Upper lobe of left lung (tissue), 6 donors: ENCODE data around the gene CAP2. TPM values are rescaled to one million over a fixed set of nuclear protein-coding genes. Genes with fewer than 3 reads are reported as not detected.

Source experiments
- ATAC-seq, 2 donors: fragments of 200-7000 bp; cut with Tn5 transposase; one replicate each; pipeline ENCODE4 v1.9.1; 2022; ENCODE audit warnings: mild to moderate bottlenecking in 2 of 2, moderate library complexity in 2 of 2; ENCODE audit not compliant: low FRiP score in 2 of 2
- DNase-seq, 2 donors: peaks; one replicate each; pipeline ENCODE4 v3.0.0-alpha.2; 2019 to 2020
- H3K27ac ChIP-seq, 4 donors: fragments of 200-600 bp; sonication (generic); one replicate each; pipeline ENCODE4 v1.5.1; 2016 to 2019
- H3K27me3 ChIP-seq, 4 donors: fragments of 200-600 bp; sonication (generic); one replicate each; pipeline ENCODE4 v1.5.1; 2017 to 2019
- H3K36me3 ChIP-seq, 4 donors: fragments of 200-600 bp; sonication (generic); one replicate each; pipeline ENCODE4 v1.5.1; 2016 to 2019
- H3K4me1 ChIP-seq, 4 donors: fragments of 200-600 bp; sonication (generic); one replicate each; pipeline ENCODE4 v1.5.1; 2018 to 2019
- H3K4me3 ChIP-seq, 4 donors: fragments of 200-600 bp; sonication (generic); one replicate each; pipeline ENCODE4 v1.5.1; 2017 to 2019; ENCODE audit warnings: mild to moderate bottlenecking in 2 of 4, moderate library complexity in 1 of 4
- H3K9me3 ChIP-seq, 4 donors: fragments of 200-600 bp; sonication (generic); one replicate each; pipeline ENCODE4 v1.5.1; 2018 to 2019
- CTCF ChIP-seq, 6 experiments: fragments of 450-650 bp in 4 of 6; fragments of 200-600 bp in 2 of 6; sonication (generic) in 2 of 6; IDR thresholded peaks; one replicate each; pipeline ENCODE4 v1.5.1; 2016 to 2019; ENCODE audit warnings: antibody characterized with exemption in 6 of 6
- EP300 ChIP-seq, 4 donors: sonication (generic); formaldehyde crosslinking; IDR thresholded peaks; one replicate each; pipeline ENCODE4 v1.5.1; 2017; ENCODE audit warnings: antibody characterized with exemption in 4 of 4, control low read depth in 2 of 4
- POLR2A ChIP-seq, 4 donors: fragments of 450-650 bp; IDR thresholded peaks; one replicate each; pipeline ENCODE4 v1.5.1; 2016 to 2017; ENCODE audit warnings: antibody characterized with exemption in 4 of 4, mild to moderate bottlenecking in 2 of 4
- POLR2AphosphoS5 ChIP-seq, 2 donors: sonication (generic); formaldehyde crosslinking; IDR thresholded peaks; one replicate each; pipeline ENCODE4 v1.5.1; 2017; ENCODE audit warnings: antibody characterized with exemption in 2 of 2
- WGBS, 2 donors: methylation state at CpG; one replicate each; pipeline ENCODE4 v1.1.5; 2017 to 2018; 5-methylcytosine and 5-hydroxymethylcytosine counted together
- total RNA-seq, 6 donors: library from RNA; depleted of rRNA in 4 of 6; stranded (reverse); fragments of >200 nt in 4 of 6; gene quantifications; one replicate each; pipeline versions ENCODE4 v1.1.0 to v1.2.1, GENCODE V29; 2016 to 2021
- donor health status: DM: no; HTN: no; CAD: no; lungs with moderate emphysema.
- donor health status: DM: no; HTN: yes; CAD: no; lungs with severe emphysema.

Gene CAP2
- total RNA-seq, 6 donors from 2014 or later = 0.55 to 6.5 (median 4.3) TPM

- H3K4me3 ChIP-seq = no peak overlapping the region
- H3K27ac ChIP-seq = no peak overlapping the region
- no peaks in the 10 kb centered on the region for H3K9me3 ChIP-seq
- 69% methylated on average over 3 of the region's 3 CpGs for WGBS, 2 donors
- TF ChIP-seq EP300 (IDR thresholded peaks at IDR 0.05) (no peak), POLR2A (IDR thresholded peaks at IDR 0.05) (no peak), CTCF (IDR thresholded peaks at IDR 0.05) (no peak), POLR2AphosphoS5 (IDR thresholded peaks at IDR 0.05) (no peak)
- DNase-seq = no peak
- no peaks in the 10 kb centered on the region for H3K27me3 ChIP-seq
- ATAC-seq = no peak
- peaks cover 0 to 4% (median 0%) of the 10 kb centered on the region in 4 donors for H3K4me1 ChIP-seq
- H3K36me3 ChIP-seq = no peaks in the 10 kb centered on the region
These were observed 25.8 kb downstream of the CAP2 start for GRCh38 chr6:17419189-17419575.

- no peak for TF ChIP-seq EP300 (IDR thresholded peaks at IDR 0.05)
- TF ChIP-seq CTCF (IDR thresholded peaks at IDR 0.05) = no peak
- TF ChIP-seq POLR2A (IDR thresholded peaks at IDR 0.05) = no peak
- no peak for TF ChIP-seq POLR2AphosphoS5 (IDR thresholded peaks at IDR 0.05)
- Histone ChIP-seq H3K27ac (no peak overlapping the region), H3K36me3 (no peaks in the 10 kb centered on the region), H3K4me3 (no peak overlapping the region), H3K9me3 (no peaks in the 10 kb centered on the region), H3K27me3 (no peaks in the 10 kb centered on the region), H3K4me1 (peaks cover 0 to 4% (median 0%) of the 10 kb centered on the region in 4 donors)
- no peak for ATAC-seq
- DNase-seq = no peak
- WGBS, 2 donors = 73 to 81% methylated on average over 2 of the region's 2 CpGs
These were observed 27.0 kb downstream of the CAP2 start for GRCh38 chr6:17420368-17420767.

- TF ChIP-seq POLR2AphosphoS5 (IDR thresholded peaks at IDR 0.05) (no peak), CTCF (IDR thresholded peaks at IDR 0.05) (no peak), POLR2A (IDR thresholded peaks at IDR 0.05) (no peak), EP300 (IDR thresholded peaks at IDR 0.05) (no peak)
- no peak overlapping the region for H3K4me3 ChIP-seq
- no peak overlapping the region for H3K27ac ChIP-seq
- H3K9me3 ChIP-seq = no peaks in the 10 kb centered on the region
- no peak for DNase-seq
- peaks cover 0 to 4% (median 0%) of the 10 kb centered on the region in 4 donors for H3K4me1 ChIP-seq
- WGBS, 2 donors = 86 to 90% methylated on average over 6 to 7 of the region's 7 CpGs
- ATAC-seq = no peak
- H3K27me3 ChIP-seq = no peaks in the 10 kb centered on the region
- H3K36me3 ChIP-seq = no peaks in the 10 kb centered on the region
These were observed 28.0 kb downstream of the CAP2 start for GRCh38 chr6:17421406-17421805.

DNA sequence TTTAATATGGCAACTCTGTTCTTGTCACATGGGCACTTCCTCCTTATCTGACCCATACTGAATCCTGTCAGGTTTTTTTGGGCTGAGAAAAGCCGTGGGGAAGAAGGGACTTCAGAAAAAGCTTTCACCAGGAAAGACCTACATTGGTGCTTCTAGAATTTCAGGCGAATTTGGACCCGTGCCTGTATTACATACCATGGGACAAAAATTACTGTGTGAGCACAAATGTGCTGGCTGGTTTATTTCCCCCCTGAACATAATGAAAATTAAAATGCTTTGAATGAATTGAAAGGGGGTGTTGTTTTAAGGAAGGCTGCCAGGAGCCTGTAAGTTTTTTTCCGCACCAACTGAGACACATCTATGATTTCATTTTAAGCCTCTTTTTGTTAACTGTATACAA, 29.6 kb downstream of the CAP2 start:
- DNase-seq (no peak), ATAC-seq (no peak)
- H3K27me3 ChIP-seq = no peaks in the 10 kb centered on the region
- H3K9me3 ChIP-seq = no peaks in the 10 kb centered on the region
- no peaks in the 10 kb centered on the region for H3K36me3 ChIP-seq
- H3K4me1 ChIP-seq = peaks cover 0 to 4% (median 0%) of the 10 kb centered on the region in 4 donors
- H3K4me3 ChIP-seq = no peak overlapping the region
- 70% methylated on average over 4 of the region's 4 CpGs for WGBS, 2 donors
- TF ChIP-seq POLR2A (IDR thresholded peaks at IDR 0.05) (no peak), POLR2AphosphoS5 (IDR thresholded peaks at IDR 0.05) (no peak), CTCF (IDR thresholded peaks at IDR 0.05) (no peak), EP300 (IDR thresholded peaks at IDR 0.05) (no peak)
- H3K27ac ChIP-seq = no peak overlapping the region

- 84 to 95% methylated on average over 6 of the region's 6 CpGs for WGBS, 2 donors
- H3K4me3 ChIP-seq = no peak overlapping the region
- no peak for ATAC-seq
These were observed 33.7 kb downstream of the CAP2 start for GRCh38 chr6:17427062-17427461.

More at GRCh38 chr6:17427062-17427461, 33.7 kb downstream of the CAP2 start:
- H3K9me3 ChIP-seq = no peaks in the 10 kb centered on the region
- no peak overlapping the region for H3K27ac ChIP-seq
- H3K27me3 ChIP-seq = no peaks in the 10 kb centered on the region
- TF ChIP-seq POLR2AphosphoS5 (IDR thresholded peaks at IDR 0.05) = no peak
- no peaks in the 10 kb centered on the region for H3K36me3 ChIP-seq
- H3K4me1 ChIP-seq = no peaks in the 10 kb centered on the region
- no peak for DNase-seq
